Panc1 (cell line): Measurements from ENCODE around the gene ST3GAL5. TPM values are rescaled to one million over a fixed set of nuclear protein-coding genes. Genes with fewer than 3 reads are reported as not detected.

Experiments
- ATAC-seq: fragments of 200-7000 bp; cut with Tn5 transposase; 2 replicates; pipeline ENCODE4 v1.9.1; 2020; ENCODE audit warnings: mild to moderate bottlenecking, moderate library complexity
- BruUV-seq: library from RNA; stranded (reverse); fragments of 400-500 nt; replicated peaks from 2 replicates; lab custom pipeline; 2021; lab: Mats Ljungman, UMichigan
- CTCF ChIA-PET: fragments of 300-600 bp; sonication (Branson Sonifier 250); formaldehyde crosslinking; loops from one replicate; lab custom pipeline; 2022; ENCODE audit warnings: antibody characterized with exemption; lab: Charles Lee
- POLR2A ChIA-PET: fragments of 300-600 bp; sonication (Branson Sonifier 250); formaldehyde crosslinking; loops from one replicate; lab custom pipeline; 2022; ENCODE audit warnings: antibody characterized with exemption; lab: Charles Lee
- DNase-seq: peaks from one replicate; pipeline ENCODE4 v3.0.0-alpha.2; 2010; ENCODE audit warnings: low read depth, low spot score
- H3K27ac ChIP-seq: 2 replicates; pipeline ENCODE4 v1.5.1; 2011; ENCODE audit warnings: mild to moderate bottlenecking, low read length, inconsistent platforms
- H3K27me3 ChIP-seq: fragments of 200-500 bp; sonication (Bioruptor generic); 2 replicates; pipeline ENCODE4 v1.6.0; 2014; ENCODE audit warnings: low read length, inconsistent platforms; ENCODE audit not compliant: control insufficient read depth, insufficient read depth
- H3K36me3 ChIP-seq: fragments of 200-500 bp; sonication (Bioruptor generic); 2 replicates; pipeline ENCODE4 v1.5.1; 2014; ENCODE audit warnings: inconsistent platforms, mild to moderate bottlenecking, low read length, moderate library complexity; ENCODE audit not compliant: control insufficient read depth, insufficient read depth
- H3K4me1 ChIP-seq: 2 replicates; pipeline ENCODE4 v1.5.1; 2011; ENCODE audit warnings: inconsistent platforms, mild to moderate bottlenecking, low read length, moderate library complexity; ENCODE audit not compliant: control insufficient read depth, insufficient read depth
- H3K4me3 ChIP-seq, 2 experiments: 2 replicates each; pipeline ENCODE4 v1.5.1; 2011 to 2012; ENCODE audit warnings: low read depth in 2 of 2, low read length in 2 of 2, mild to moderate bottlenecking in 2 of 2, inconsistent platforms in 1 of 2, moderate library complexity in 1 of 2
- H3K9me3 ChIP-seq: fragments of 200-500 bp; sonication (Bioruptor generic); 2 replicates; pipeline ENCODE4 v1.5.1; 2014; ENCODE audit warnings: low read depth, mild to moderate bottlenecking, inconsistent platforms, low read length, moderate library complexity; ENCODE audit not compliant: control insufficient read depth, insufficient read depth
- POLR2AphosphoS5 ChIP-seq: IDR thresholded peaks from 2 replicates; pipeline ENCODE4 v1.6.1; 2012; ENCODE audit warnings: mild to moderate bottlenecking, low read depth, low read length, moderate library complexity
- REST ChIP-seq, 2 experiments: IDR thresholded peaks; 2 replicates each; pipeline ENCODE4 v1.6.1; 2011 to 2012; ENCODE audit warnings: low read depth in 2 of 2, control low read depth in 1 of 2, low read length in 1 of 2, mild to moderate bottlenecking in 1 of 2, moderate library complexity in 1 of 2; ENCODE audit not compliant: insufficient read depth in 1 of 2
- SIN3A ChIP-seq: IDR thresholded peaks from 2 replicates; pipeline ENCODE4 v1.6.1; 2012; ENCODE audit warnings: low read depth, mild to moderate bottlenecking, low read length, moderate library complexity, borderline replicate concordance; ENCODE audit not compliant: insufficient read depth
- TCF7L2 ChIP-seq: IDR thresholded peaks from 2 replicates; pipeline ENCODE4 v1.6.1; 2011; ENCODE audit warnings: mild to moderate bottlenecking, low read depth, low read length, inconsistent platforms
- in situ Hi-C: cut with HindIII; loops from 2 replicates; pipeline ENCODE4 v1.10.0; 2016; ENCODE audit warnings: low sequenced_read_pairs, low pct_unique_long_range_greater_than_20kb
- intact Hi-C: fragments of 100-400 bp; cut with micrococcal nuclease; formaldehyde crosslinking; loops from one replicate; pipeline ENCODE4 v1.10.0; 2022; ENCODE audit not compliant: unreplicated experiment
- total RNA-seq: library from RNA; stranded (reverse); gene quantifications from one replicate; pipeline ENCODE4 v1.2.1, GENCODE V29; 2021; ENCODE audit not compliant: unreplicated experiment
- TF ChIP-seq, protein P1 (sequence below): fragments of 450-650 bp; IDR thresholded peaks from 2 replicates; pipeline ENCODE4 v1.5.1; 2017; ENCODE audit warnings: mild to moderate bottlenecking

Gene ST3GAL5
- total RNA-seq, 1 experiment from 2014 or later = 5.0 TPM

DNA sequence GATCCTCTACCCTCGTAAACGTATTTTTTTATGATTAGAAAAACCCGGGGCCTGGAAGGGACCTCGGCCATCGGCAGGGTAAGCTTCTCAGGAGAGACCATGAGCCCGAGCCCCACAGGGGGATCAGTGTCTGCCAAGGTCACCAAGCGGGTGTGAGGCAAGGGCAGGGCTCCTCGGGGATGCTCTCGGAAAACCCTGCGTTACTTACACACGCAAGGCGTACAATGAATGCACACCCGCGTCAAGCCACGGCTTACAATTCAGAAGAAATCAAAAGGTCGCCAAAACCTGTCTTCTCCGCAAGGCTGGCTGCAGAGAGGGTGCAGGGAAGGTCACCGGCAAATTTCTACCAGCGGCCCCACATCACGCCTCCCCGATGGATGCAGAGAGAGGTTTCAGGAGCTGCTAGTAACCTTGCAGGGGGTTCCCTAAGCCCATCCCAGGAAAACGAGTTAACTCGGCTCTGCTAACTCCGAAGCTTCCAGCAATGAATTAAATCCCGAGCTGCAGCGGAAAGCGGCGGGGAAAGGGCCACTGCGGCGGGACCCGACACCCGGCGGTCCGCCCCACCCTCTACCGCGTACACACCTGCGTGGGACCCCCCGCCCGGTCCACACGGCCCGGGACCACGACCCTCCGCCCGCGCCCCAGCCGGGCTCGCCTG, 638 bp downstream of the ST3GAL5 start:
- ATAC-seq (peak; percentile 15), DNase-seq (no peak)
- no TSS peak for BruUV-seq
- CTCF ChIA-PET = interaction anchor here (0.6 to 1.0 kb wide), 2 partner anchors 45 to 163 kb away, joined by 4 read pairs; no protein-coding TSS in a partner anchor
- TF ChIP-seq REST (IDR thresholded peaks at IDR 0.05; ENCODE audit: insufficient read depth in 1 of 2, low read depth in 2 of 2, low read length in 1 of 2) (no peak), TCF7L2 (no peak), POLR2AphosphoS5 (no peak), SIN3A (no peak)
- TF ChIP-seq, protein P1, sequence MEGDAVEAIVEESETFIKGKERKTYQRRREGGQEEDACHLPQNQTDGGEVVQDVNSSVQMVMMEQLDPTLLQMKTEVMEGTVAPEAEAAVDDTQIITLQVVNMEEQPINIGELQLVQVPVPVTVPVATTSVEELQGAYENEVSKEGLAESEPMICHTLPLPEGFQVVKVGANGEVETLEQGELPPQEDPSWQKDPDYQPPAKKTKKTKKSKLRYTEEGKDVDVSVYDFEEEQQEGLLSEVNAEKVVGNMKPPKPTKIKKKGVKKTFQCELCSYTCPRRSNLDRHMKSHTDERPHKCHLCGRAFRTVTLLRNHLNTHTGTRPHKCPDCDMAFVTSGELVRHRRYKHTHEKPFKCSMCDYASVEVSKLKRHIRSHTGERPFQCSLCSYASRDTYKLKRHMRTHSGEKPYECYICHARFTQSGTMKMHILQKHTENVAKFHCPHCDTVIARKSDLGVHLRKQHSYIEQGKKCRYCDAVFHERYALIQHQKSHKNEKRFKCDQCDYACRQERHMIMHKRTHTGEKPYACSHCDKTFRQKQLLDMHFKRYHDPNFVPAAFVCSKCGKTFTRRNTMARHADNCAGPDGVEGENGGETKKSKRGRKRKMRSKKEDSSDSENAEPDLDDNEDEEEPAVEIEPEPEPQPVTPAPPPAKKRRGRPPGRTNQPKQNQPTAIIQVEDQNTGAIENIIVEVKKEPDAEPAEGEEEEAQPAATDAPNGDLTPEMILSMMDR = no peak
- no peaks in the 10 kb centered on the region for H3K9me3 ChIP-seq
- in situ Hi-C loops (no loop called here), intact Hi-C loops (loop anchor here (10.0 kb wide), 1 partner anchor 177 kb away; no protein-coding TSS in a partner anchor)
- H3K4me3 ChIP-seq = peak overlapping the region; percentile 64 to 86
- H3K4me1 ChIP-seq = peaks cover 17% of the 10 kb centered on the region
- no peaks in the 10 kb centered on the region for H3K36me3 ChIP-seq
- H3K27ac ChIP-seq = no peak overlapping the region
- POLR2A ChIA-PET = no interaction called here
- H3K27me3 ChIP-seq = 0 out of 2 replicates have a peak, but pooled peaks cover 3% of the 10 kb centered on the region

DNA sequence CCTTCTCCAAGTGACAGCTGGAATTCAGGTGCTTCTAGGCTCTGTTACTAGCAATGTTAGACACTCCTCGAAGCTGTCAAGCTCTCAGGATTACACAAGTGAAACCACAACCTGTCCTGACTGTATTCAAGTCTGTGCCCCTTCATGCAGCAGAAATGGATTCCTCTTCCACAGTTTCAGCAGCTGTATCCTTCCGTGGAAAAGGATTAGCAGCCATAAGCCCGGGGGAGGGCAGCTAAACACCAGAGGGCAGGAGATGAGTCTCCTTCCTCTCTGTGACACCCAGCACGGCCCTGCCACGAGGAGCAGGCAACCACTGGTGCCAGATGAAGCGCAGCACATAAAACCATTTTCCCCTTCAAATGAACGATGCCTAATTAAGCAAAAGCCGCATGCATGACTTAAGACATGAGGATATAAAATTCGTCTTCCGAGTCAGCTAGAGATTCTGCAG, 1.2 kb downstream of the ST3GAL5 start:
- no peak overlapping the region for H3K27ac ChIP-seq
- H3K4me3 ChIP-seq = peak overlapping the region; percentile 64 to 86
- in situ Hi-C loops = no loop called here
- 0 out of 2 replicates have a peak, but pooled peaks cover 3% of the 10 kb centered on the region for H3K27me3 ChIP-seq
- peaks cover 17% of the 10 kb centered on the region for H3K4me1 ChIP-seq
- ATAC-seq (peak; percentile 26; the same call in 1 of the 2 replicates), DNase-seq (no peak)
- intact Hi-C loops = loop anchor here (10.0 kb wide), 1 partner anchor 177 kb away; no protein-coding TSS in a partner anchor
- no TSS peak for BruUV-seq
- H3K36me3 ChIP-seq = no peaks in the 10 kb centered on the region
- TF ChIP-seq, protein P1 = no peak
- TF ChIP-seq POLR2AphosphoS5 = no peak
- ChIA-PET CTCF (interaction anchor here (1.0 kb wide), 1 partner anchor 44 kb away, joined by 4 read pairs; no protein-coding TSS in a partner anchor), POLR2A (interaction anchor here (0.6 kb wide), 1 partner anchor 170 kb away, joined by 9 read pairs; no protein-coding TSS in a partner anchor)
- H3K9me3 ChIP-seq = no peaks in the 10 kb centered on the region
